ENCODE measurements around the gene RAD54L2. TPM values are rescaled to one million over a fixed set of nuclear protein-coding genes. Genes with fewer than 3 reads are reported as not detected.
"Not testable (repeated sequence)": the region's sequence is repeated elsewhere in the genome, so short reads cannot be mapped to it uniquely, and the experiment has no call there.

RAD54L2 gene
- total RNA-seq, 2 experiments from 2014 or later = 27.6 to 30.0 TPM

DNA sequence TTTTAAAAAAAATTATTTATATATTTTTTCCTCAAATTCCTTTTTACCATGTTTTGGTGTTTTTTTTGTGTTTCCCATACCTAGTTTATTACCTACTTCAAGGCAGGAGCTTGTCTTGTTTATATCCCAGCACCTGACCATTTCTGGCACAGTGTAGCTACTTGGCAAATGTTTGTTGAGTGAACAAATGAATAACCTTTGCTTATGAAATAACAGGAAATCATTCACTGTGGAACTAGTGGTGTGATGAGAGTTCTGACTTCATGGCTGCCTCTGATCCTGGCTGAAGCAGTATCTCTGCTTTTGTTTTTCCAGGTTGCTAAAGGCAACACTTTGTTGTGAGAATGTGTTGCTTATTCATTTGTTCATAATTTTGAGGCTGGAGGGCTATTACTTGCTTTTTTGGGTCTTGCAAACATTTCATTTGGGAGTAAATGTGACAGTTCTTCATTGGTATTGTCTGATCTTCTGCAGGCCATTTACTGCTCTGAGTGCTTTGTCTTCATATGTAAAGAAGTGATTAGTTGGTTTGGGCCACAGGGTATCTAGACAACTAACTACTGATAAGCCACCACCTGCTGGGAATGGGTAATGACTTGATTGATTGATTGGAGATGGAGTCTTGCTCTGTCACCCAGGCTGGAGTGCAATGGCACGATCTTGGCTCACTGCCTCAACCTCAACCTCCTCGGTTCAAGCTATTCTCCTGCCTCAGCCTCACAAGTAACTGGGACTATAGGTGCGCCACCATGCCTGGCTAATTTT lies 5.7 kb downstream of the RAD54L2 start:
- ChIA-PET POLR2A (no interaction called here), CTCF (interaction anchor here (1.0 kb wide), 1 partner anchor 138 kb away, joined by 3 read pairs; no protein-coding TSS in a partner anchor)
- Mint-ChIP-seq H3K4me1 (ENCODE audit: low read depth) (peaks cover 21% of the 10 kb centered on the region), H3K36me3 (peaks cover 2% of the 10 kb centered on the region), H3K9me3 (no peaks in the 10 kb centered on the region), H3K27me3 (no peaks in the 10 kb centered on the region), H3K27ac (no peak overlapping the region), H3K4me3 (no peak overlapping the region)
- no peak for DNase-seq
- intact Hi-C loops (cut with micrococcal nuclease) = no loop called here

DNA sequence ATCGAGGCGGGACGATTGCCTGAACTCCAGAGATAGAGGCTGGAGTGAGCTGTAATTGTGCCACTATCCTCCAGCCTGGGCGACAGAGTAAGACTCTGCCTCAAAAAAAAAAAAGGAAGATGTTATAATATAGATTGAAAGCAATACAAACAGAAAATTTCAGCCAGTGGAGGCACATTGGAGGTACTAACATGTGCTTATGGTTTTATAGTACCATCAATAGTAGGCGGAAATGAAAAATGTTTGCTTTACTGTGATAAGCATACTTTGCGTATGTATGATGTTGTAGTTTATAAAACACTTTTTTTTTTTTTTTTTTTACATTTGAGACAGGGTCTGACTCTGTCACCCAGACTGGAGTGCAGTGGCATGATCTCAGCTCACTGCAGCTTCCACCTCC lies 8.8 kb downstream of the RAD54L2 start:
- no peaks in the 10 kb centered on the region for H3K27me3 Mint-ChIP-seq
- H3K4me1 Mint-ChIP-seq (ENCODE audit: low read depth) = peaks cover 2% of the 10 kb centered on the region
- H3K9me3 Mint-ChIP-seq = no peaks in the 10 kb centered on the region
- H3K27ac Mint-ChIP-seq = no peak overlapping the region
- CTCF ChIA-PET = interaction anchor here (1.9 kb wide), 1 partner anchor 45 kb away, joined by 10 read pairs; no protein-coding TSS in a partner anchor
- H3K36me3 Mint-ChIP-seq = peaks cover 2% of the 10 kb centered on the region
- POLR2A ChIA-PET = interaction anchor here (0.7 kb wide), 1 partner anchor 34 kb away, joined by 3 read pairs; no protein-coding TSS in a partner anchor
- intact Hi-C loops (cut with micrococcal nuclease) = no loop called here
- DNase-seq = no peak
- no peak overlapping the region for H3K4me3 Mint-ChIP-seq

DNA sequence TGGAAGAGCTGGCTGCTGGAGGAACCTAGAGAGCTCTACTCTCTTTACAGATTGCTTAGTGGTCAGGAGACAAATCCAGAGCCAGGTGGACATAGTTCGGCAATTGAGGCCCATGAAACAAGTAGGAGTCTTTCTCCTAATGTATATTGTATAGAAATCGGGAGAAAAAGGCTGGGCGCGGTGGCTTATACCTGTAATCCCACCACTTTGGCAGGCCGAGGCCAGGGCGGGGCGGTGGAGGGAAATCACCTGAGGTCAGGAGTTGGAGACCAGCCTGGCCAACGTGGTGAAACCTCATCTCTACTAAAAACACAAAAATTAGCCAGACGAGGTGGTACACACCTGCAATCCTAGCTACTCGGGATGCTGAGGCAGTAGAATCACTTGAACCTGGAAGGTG lies 10.8 kb downstream of the RAD54L2 start:
- intact Hi-C loops (cut with micrococcal nuclease) = no loop called here
- Mint-ChIP-seq H3K4me1 (ENCODE audit: low read depth) (no peaks in the 10 kb centered on the region), H3K4me3 (no peak overlapping the region), H3K27me3 (no peaks in the 10 kb centered on the region), H3K36me3 (peaks cover 4% of the 10 kb centered on the region), H3K27ac (no peak overlapping the region), H3K9me3 (no peaks in the 10 kb centered on the region)
- ChIA-PET POLR2A (no interaction called here), CTCF (interaction anchor here (1.7 to 1.8 kb wide), 2 partner anchors 11 to 48 kb away, joined by 5 read pairs; partner anchors contain the start of gene RAD54L2)
- DNase-seq = no peak

DNA sequence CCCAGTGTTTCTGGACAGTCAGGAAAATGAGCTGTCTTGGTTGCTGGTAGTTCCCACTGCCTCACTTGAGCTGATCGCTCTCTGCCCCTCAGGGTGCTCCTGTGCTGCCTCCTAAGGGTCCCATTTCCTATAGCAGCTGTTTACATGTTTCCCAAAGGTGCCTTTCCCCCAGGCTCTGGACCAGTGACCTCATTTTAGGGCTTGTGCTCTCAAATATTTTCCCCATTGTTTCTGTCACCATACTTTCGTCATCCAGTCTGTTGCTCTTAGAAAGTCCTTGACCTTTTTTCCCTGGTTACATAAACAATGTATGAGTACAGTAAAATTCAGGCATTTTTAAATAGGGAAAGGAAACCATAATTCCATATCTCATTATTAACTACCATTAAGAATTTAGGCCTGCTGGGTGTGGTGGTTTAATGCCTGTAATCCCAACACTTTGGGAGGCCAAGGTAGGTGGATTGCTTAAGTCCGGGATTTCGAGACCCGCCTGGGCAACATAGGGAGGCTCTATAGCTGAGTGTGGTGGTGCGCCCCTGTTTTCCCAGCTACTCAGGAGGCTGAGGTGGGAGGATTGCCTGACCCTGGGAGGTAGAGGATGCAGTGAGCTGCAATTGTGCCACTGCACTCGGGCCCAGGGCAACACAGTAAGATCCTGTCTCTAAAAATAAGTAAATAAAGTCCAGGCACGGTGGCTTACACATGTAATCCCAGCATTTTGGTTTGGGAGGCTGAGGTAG lies 11.7 kb downstream of the RAD54L2 start:
- Mint-ChIP-seq H3K27me3 (no peaks in the 10 kb centered on the region), H3K36me3 (peaks cover 4% of the 10 kb centered on the region), H3K9me3 (no peaks in the 10 kb centered on the region), H3K4me3 (no peak overlapping the region), H3K4me1 (ENCODE audit: low read depth) (no peaks in the 10 kb centered on the region), H3K27ac (no peak overlapping the region)
- ChIA-PET POLR2A (no interaction called here), CTCF (interaction anchor here (1.7 to 1.8 kb wide), 2 partner anchors 12 to 48 kb away, joined by 5 read pairs; partner anchors contain the start of gene RAD54L2)
- intact Hi-C loops (cut with micrococcal nuclease) = no loop called here
- no peak for DNase-seq

DNA sequence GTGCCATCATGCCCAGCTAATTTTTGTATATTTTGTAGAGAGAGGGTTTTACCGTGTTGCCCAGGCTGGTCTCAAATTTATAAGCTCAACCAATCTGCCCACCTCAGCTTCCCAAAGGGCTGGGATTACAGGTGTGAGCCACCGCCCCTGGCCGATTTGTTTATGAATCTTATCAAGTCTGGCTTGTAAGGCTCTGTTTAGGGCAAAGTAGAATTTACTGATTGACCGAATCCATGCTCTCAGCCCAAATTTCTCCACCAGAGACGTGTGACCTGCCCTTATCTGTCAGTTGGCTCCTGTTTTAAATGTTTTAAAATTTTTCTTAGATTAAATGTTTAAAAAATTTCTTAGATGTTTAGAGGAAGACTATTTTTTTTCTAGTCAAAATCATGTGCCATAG lies 19.5 kb downstream of the RAD54L2 start:
- no peak overlapping the region for H3K27ac Mint-ChIP-seq

DNA sequence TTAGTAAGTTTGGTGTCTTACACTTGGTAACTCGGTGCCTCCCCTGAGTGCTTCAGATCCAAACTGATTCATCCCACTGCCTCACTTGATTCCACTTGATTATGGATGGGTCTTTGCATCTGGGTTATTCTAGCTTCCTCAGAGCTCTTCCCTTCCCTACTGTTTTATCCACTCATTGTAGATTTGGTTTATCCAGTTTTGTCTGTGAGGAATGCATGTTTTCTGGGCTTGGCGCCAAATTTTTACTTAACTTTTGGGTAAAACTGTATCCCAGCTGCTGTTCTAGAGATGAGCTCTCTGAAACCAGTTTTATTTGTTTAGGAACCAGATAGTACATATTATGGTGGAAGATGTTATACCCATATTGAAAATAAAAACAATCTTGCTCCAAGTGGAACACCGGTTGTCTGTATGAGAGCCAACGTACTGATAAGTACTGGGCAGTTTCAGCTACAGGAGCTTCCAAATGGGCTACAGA lies 20.9 kb downstream of the RAD54L2 start:
- intact Hi-C loops (cut with micrococcal nuclease) = no loop called here
- H3K4me1 Mint-ChIP-seq (ENCODE audit: low read depth) = peaks cover 9% of the 10 kb centered on the region
- no peaks in the 10 kb centered on the region for H3K27me3 Mint-ChIP-seq
- H3K4me3 Mint-ChIP-seq = no peak overlapping the region
- no peak for DNase-seq
- POLR2A ChIA-PET = no interaction called here
- CTCF ChIA-PET = interaction anchor here (1.2 kb wide), 1 partner anchor 57 kb away, joined by 3 read pairs; no protein-coding TSS in a partner anchor
- H3K36me3 Mint-ChIP-seq = peaks cover 5% of the 10 kb centered on the region
- no peak overlapping the region for H3K27ac Mint-ChIP-seq
- H3K9me3 Mint-ChIP-seq = no peaks in the 10 kb centered on the region

More for the DNA sequence above, 19.5 kb downstream of the RAD54L2 start:
- intact Hi-C loops (cut with micrococcal nuclease) = no loop called here
- DNase-seq = no peak
- POLR2A ChIA-PET = no interaction called here
- CTCF ChIA-PET = interaction anchor here (0.6 kb wide), 1 partner anchor 241 kb away, joined by 3 read pairs; no protein-coding TSS in a partner anchor
- Mint-ChIP-seq H3K4me3 (no peak overlapping the region), H3K9me3 (no peaks in the 10 kb centered on the region), H3K4me1 (ENCODE audit: low read depth) (peaks cover 5% of the 10 kb centered on the region), H3K27me3 (no peaks in the 10 kb centered on the region), H3K36me3 (peaks cover 8% of the 10 kb centered on the region)

DNA sequence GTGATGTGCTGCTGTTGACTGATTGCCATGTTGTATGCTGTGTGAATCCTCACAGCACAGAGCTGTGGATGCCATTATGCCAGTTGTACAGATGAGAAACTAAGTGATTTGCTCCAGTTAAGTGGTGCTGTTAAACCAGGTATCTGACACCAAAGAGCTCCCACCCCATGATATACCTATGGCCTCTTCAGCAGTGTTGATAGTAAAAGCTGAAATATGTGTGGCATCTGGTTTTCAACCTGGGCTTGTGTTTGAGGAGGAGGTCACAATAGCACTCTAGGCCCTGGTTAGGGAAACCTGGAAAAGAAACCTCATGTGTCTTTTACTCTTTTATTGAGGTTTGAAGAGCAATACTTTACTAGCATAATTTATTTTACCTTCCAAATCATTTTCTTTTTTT lies 21.4 kb downstream of the RAD54L2 start:
- DNase-seq = no peak
- Mint-ChIP-seq H3K4me3 (no peak overlapping the region), H3K4me1 (ENCODE audit: low read depth) (peaks cover 9% of the 10 kb centered on the region), H3K36me3 (peaks cover 5% of the 10 kb centered on the region), H3K27me3 (no peaks in the 10 kb centered on the region), H3K9me3 (no peaks in the 10 kb centered on the region), H3K27ac (no peak overlapping the region)
- ChIA-PET CTCF (no interaction called here), POLR2A (interaction anchor here (0.5 kb wide), 1 partner anchor 23 kb away, joined by 3 read pairs; no protein-coding TSS in a partner anchor)
- intact Hi-C loops (cut with micrococcal nuclease) = no loop called here

DNA sequence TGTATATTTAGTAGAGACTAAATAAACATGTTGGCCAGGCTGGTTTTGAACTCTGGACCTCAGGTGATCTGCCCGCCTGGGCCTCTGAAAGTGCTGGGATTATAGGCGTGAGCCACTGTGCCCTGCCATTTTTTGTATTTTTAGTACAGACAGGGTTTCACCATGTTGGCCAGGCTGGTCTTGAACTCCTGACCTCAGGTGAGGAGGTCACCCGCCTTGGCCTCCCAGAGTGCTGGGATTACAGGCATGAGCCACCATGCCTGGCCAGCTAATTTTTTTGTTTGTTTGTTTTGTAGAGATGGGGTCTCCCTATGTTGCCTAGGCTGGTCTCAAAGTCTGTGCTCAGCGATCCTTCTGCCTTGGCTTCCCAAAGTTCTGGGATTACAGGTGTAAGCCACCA lies 23.9 kb downstream of the RAD54L2 start:
- H3K27me3 Mint-ChIP-seq; CTCF ChIA-PET; H3K4me3 Mint-ChIP-seq; POLR2A ChIA-PET; H3K9me3 Mint-ChIP-seq; H3K27ac Mint-ChIP-seq; H3K36me3 Mint-ChIP-seq; intact Hi-C loops (cut with micrococcal nuclease); DNase-seq: not testable (repeated sequence)
- peaks cover 13% of the 10 kb centered on the region for H3K4me1 Mint-ChIP-seq (ENCODE audit: low read depth)

DNA sequence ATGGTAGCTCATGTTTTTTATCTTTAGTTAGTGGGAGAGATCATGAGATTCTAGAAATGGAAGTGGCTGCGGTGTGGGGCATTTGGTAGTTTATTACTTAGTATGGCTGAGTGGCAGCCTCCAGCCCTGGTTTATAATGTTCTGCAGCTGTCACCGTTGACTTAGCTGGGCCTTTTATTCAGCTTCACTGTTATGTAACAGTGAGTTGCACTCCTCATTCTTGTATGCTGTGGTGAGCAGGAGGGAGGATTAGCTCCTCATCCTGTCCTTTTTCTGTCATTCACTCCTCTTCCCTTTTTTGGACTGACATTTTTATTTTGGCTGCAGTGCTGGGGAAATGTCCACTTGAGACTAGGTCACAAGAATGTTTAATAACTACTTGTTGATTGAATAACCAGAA lies 29.5 kb downstream of the RAD54L2 start:
- intact Hi-C loops (cut with micrococcal nuclease) = no loop called here
- DNase-seq = no peak
- ChIA-PET CTCF (interaction anchor here (1.2 to 1.7 kb wide), 3 partner anchors 66 to 252 kb away, joined by 3 to 5 read pairs (median 4); no protein-coding TSS in a partner anchor), POLR2A (no interaction called here)
- Mint-ChIP-seq H3K36me3 (peaks cover 7% of the 10 kb centered on the region), H3K4me1 (ENCODE audit: low read depth) (peaks cover 14% of the 10 kb centered on the region), H3K27me3 (no peaks in the 10 kb centered on the region), H3K9me3 (no peaks in the 10 kb centered on the region), H3K4me3 (no peak overlapping the region), H3K27ac (no peak overlapping the region)

DNA sequence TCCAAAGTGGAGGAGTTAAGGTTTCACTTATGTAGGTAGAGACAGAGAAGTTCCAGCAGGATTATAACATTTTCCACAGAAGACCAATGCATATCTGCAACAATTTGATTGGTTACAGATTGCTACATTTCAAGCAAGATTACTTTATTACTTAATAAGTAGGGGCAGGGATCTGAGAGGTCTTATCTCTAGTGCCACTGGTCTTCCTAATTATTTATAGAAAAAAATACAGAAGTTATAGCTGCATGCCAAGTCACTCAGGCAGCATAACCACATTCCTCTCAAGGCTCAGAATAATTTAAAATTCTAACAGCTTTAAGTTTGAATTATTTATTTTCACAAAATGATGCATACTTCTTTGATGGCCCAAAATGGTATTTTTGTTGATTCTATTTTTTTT lies 30.5 kb downstream of the RAD54L2 start:
- DNase-seq = no peak
- ChIA-PET POLR2A (no interaction called here), CTCF (interaction anchor here (0.7 kb wide), 1 partner anchor 135 kb away, joined by 3 read pairs; no protein-coding TSS in a partner anchor)
- peaks cover 13% of the 10 kb centered on the region for H3K36me3 Mint-ChIP-seq
- no peak overlapping the region for H3K4me3 Mint-ChIP-seq
- H3K27ac Mint-ChIP-seq = no peak overlapping the region
- H3K4me1 Mint-ChIP-seq (ENCODE audit: low read depth) = peaks cover 10% of the 10 kb centered on the region
- no peaks in the 10 kb centered on the region for H3K27me3 Mint-ChIP-seq
- intact Hi-C loops (cut with micrococcal nuclease) = no loop called here
- no peaks in the 10 kb centered on the region for H3K9me3 Mint-ChIP-seq

DNA sequence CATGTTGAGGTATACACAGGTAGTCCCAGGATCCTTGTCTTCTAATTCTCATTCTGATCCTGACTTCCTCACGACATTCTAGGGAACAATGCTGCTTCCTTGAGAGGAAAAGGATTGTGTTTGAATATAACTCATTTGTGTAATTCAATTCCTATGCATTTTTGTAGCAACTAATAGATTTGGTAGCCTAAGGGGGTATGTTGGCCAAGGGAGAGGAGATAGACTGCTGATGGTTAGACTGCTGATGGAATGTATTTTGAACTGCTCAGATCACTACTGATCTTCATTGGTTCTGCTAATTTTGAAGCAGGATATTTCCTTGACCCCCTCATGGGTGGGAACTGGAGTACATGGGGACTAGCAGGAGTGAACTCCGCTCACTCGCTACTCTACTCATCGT lies 39.7 kb downstream of the RAD54L2 start:
- intact Hi-C loops (cut with micrococcal nuclease) = no loop called here
- H3K36me3 Mint-ChIP-seq = peaks cover 23% of the 10 kb centered on the region
- H3K27me3 Mint-ChIP-seq = no peaks in the 10 kb centered on the region
- peaks cover 2% of the 10 kb centered on the region for H3K9me3 Mint-ChIP-seq
- ChIA-PET POLR2A (no interaction called here), CTCF (no interaction called here)
- peaks cover 12% of the 10 kb centered on the region for H3K4me1 Mint-ChIP-seq (ENCODE audit: low read depth)
- no peak overlapping the region for H3K4me3 Mint-ChIP-seq
- no peak for DNase-seq
- no peak overlapping the region for H3K27ac Mint-ChIP-seq

DNA sequence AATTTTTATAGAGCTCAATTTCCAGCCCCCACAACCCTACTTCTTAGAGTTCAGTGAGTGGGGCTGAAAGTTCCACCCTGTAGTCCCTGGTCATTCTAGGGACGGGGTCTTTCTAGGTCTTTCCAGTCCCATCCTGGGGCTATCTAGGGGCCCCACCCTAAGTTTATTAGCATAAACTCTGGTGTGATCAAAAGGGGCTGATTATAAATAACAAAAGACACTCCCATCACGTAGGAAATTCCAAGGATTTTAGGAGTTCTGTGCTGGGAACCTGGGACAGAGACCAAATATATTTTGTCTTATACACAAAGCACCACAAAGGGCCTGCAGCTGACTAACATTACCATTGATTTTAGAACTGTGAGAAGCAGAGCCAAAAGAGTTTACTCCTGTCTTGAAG lies 41.9 kb downstream of the RAD54L2 start:
- no peaks in the 10 kb centered on the region for H3K27me3 Mint-ChIP-seq
- peaks cover 12% of the 10 kb centered on the region for H3K4me1 Mint-ChIP-seq (ENCODE audit: low read depth)
- no peaks in the 10 kb centered on the region for H3K9me3 Mint-ChIP-seq
- peaks cover 7% of the 10 kb centered on the region for H3K36me3 Mint-ChIP-seq
- H3K27ac Mint-ChIP-seq = no peak overlapping the region
- ChIA-PET POLR2A (no interaction called here), CTCF (interaction anchor here (1.2 kb wide), 1 partner anchor 102 kb away, joined by 4 read pairs; no protein-coding TSS in a partner anchor)
- no peak for DNase-seq
- H3K4me3 Mint-ChIP-seq = no peak overlapping the region
- intact Hi-C loops (cut with micrococcal nuclease) = no loop called here
